Calu3 (cell line): ENCODE measurements around the gene CHRM5. TPM values are rescaled to one million over a fixed set of nuclear protein-coding genes. Genes with fewer than 3 reads are reported as not detected.
"Not testable (repeated sequence)": the region's sequence is repeated elsewhere in the genome, so short reads cannot be mapped to it uniquely, and the experiment has no call there.

Source experiments
- BruUV-seq: library from RNA; stranded (reverse); fragments of 400-500 nt; replicated peaks from 2 replicates; lab custom pipeline; 2021; lab: Mats Ljungman, UMichigan
- CTCF ChIA-PET: fragments of 300-600 bp; sonication (Branson Sonifier 250); formaldehyde crosslinking; loops from one replicate; lab custom pipeline; 2022; ENCODE audit warnings: antibody characterized with exemption; lab: Charles Lee
- DNase-seq: peaks from one replicate; pipeline ENCODE4 v3.0.0; 2022
- H3K27ac Mint-ChIP-seq: one replicate; pipeline ENCODE4 v1.8.0; 2022; ENCODE audit warnings: mixed read lengths; ENCODE audit not compliant: unreplicated experiment
- H3K27me3 Mint-ChIP-seq: one replicate; pipeline ENCODE4 v1.8.0; 2022; ENCODE audit warnings: mixed read lengths; ENCODE audit not compliant: unreplicated experiment
- H3K36me3 Mint-ChIP-seq: one replicate; pipeline ENCODE4 v1.8.0; 2022; ENCODE audit warnings: mild to moderate bottlenecking, moderate library complexity, mixed read lengths; ENCODE audit not compliant: insufficient read depth, unreplicated experiment
- H3K4me1 Mint-ChIP-seq: one replicate; pipeline ENCODE4 v1.8.0; 2022; ENCODE audit warnings: mild to moderate bottlenecking, low read depth, mixed read lengths; ENCODE audit not compliant: unreplicated experiment
- H3K4me3 Mint-ChIP-seq: one replicate; pipeline ENCODE4 v1.8.0; 2022; ENCODE audit warnings: mild to moderate bottlenecking, low read depth, moderate library complexity, mixed read lengths; ENCODE audit not compliant: unreplicated experiment
- H3K9me3 Mint-ChIP-seq: one replicate; pipeline ENCODE4 v1.8.0; 2022; ENCODE audit warnings: low read depth, mixed read lengths; ENCODE audit not compliant: unreplicated experiment
- intact Hi-C: fragments of 100-400 bp; cut with micrococcal nuclease; formaldehyde crosslinking; loops from one replicate; pipeline ENCODE4 v1.10.0; 2022; ENCODE audit not compliant: unreplicated experiment
- total RNA-seq: library from RNA; stranded (reverse); gene quantifications from 2 replicates; pipeline ENCODE4 v1.2.3, GENCODE V29; 2022
- TF ChIP-seq, protein P1 (sequence below): fragments of 200-600 bp; IDR thresholded peaks from one replicate; pipeline ENCODE4 v1.8.0; 2022; ENCODE audit warnings: antibody characterized with exemption; ENCODE audit not compliant: unreplicated experiment

The CHRM5 gene
- total RNA-seq, 1 experiment from 2014 or later = not detected

GRCh38 chr15:34018021-34018645 lies 49.8 kb downstream of the CHRM5 start:
- TF ChIP-seq, protein P1, sequence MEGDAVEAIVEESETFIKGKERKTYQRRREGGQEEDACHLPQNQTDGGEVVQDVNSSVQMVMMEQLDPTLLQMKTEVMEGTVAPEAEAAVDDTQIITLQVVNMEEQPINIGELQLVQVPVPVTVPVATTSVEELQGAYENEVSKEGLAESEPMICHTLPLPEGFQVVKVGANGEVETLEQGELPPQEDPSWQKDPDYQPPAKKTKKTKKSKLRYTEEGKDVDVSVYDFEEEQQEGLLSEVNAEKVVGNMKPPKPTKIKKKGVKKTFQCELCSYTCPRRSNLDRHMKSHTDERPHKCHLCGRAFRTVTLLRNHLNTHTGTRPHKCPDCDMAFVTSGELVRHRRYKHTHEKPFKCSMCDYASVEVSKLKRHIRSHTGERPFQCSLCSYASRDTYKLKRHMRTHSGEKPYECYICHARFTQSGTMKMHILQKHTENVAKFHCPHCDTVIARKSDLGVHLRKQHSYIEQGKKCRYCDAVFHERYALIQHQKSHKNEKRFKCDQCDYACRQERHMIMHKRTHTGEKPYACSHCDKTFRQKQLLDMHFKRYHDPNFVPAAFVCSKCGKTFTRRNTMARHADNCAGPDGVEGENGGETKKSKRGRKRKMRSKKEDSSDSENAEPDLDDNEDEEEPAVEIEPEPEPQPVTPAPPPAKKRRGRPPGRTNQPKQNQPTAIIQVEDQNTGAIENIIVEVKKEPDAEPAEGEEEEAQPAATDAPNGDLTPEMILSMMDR = no peak
- CTCF ChIA-PET = no interaction called here
- H3K36me3 Mint-ChIP-seq = no peaks in the 10 kb centered on the region
- no peak overlapping the region for H3K4me3 Mint-ChIP-seq
- no TSS peak for BruUV-seq
- no peaks in the 10 kb centered on the region for H3K9me3 Mint-ChIP-seq
- H3K27me3 Mint-ChIP-seq = no peaks in the 10 kb centered on the region
- DNase-seq = no peak
- no peaks in the 10 kb centered on the region for H3K4me1 Mint-ChIP-seq
- intact Hi-C loops = no loop called here
- no peak overlapping the region for H3K27ac Mint-ChIP-seq

DNA sequence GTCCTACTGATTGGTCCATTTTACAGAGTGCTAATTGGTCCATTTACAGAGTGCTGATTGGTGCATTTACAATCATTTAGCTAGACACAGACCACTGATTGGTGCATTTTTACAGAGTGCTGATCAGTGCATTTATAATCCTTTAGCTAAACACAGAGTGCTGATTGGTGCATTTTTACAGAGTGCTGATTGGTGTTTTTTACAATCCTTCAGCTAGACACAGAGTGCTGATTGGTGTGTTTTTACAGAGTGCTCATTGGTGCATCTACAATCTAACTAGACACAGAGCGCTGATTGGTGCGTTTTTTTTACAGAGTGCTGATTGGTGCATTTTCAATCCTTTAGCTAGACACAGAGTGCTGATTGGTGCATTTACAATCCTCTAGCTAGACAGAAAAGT lies 50.4 kb downstream of the CHRM5 start:
- H3K4me3 Mint-ChIP-seq, intact Hi-C loops, H3K27ac Mint-ChIP-seq, H3K9me3 Mint-ChIP-seq, BruUV-seq, CTCF ChIA-PET, DNase-seq, H3K27me3 Mint-ChIP-seq, H3K4me1 Mint-ChIP-seq, H3K36me3 Mint-ChIP-seq: not testable (repeated sequence)

DNA sequence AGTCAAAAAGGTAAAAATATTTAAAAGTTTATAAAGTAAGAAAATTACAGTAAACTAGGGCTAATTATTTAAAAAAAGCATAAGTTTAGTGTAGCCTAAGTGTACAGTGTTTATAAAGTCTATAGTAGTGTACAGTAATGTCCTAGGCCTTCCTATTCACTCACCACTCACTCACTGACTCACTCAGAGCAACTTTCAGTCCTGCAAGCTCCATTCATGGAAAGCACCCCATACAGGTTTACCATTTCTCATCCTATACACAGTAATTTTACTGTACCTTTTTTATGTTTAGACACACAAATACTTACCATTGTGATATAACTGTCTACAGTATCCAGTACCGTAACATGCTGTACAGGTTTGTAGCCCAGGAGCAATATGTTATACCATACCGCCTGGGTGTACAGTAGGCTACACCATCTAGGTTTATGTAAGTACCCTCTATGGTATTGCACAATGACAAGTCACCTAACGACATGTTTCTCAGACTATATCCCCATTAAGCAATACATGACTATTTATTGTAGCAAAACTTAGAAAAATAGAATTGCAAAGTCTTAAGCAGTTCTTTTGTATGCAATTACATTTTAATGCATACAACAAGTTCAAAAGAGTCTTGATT lies 51.2 kb downstream of the CHRM5 start:
- Mint-ChIP-seq H3K27me3 (no peaks in the 10 kb centered on the region), H3K9me3 (no peaks in the 10 kb centered on the region), H3K4me1 (no peaks in the 10 kb centered on the region), H3K4me3 (no peak overlapping the region), H3K36me3 (no peaks in the 10 kb centered on the region), H3K27ac (no peak overlapping the region)
- intact Hi-C loops = no loop called here
- DNase-seq = no peak
- BruUV-seq = no TSS peak
- CTCF ChIA-PET = no interaction called here
- TF ChIP-seq, protein P1 = no peak

DNA sequence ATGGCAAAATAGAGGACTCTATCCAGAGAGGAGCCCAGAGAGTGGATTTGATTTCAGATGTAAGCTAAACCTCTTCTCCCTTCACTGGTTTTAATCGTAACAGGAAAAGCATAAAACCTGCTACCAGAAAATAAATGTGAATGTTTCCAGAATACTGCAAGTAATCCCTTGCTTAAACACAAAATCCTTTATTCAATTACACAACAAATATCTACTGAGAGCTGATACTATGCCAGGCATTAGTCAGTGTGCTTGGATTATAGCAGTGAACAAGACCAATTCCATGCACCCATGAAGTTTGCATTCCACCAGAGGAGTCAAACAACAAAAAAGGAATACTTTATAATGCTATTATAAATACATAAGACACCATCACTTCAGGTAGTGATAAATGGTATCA lies 55.6 kb downstream of the CHRM5 start:
- no peaks in the 10 kb centered on the region for H3K36me3 Mint-ChIP-seq
- no TSS peak for BruUV-seq
- TF ChIP-seq, protein P1 = no peak
- H3K4me3 Mint-ChIP-seq = no peak overlapping the region
- H3K4me1 Mint-ChIP-seq = no peaks in the 10 kb centered on the region
- DNase-seq = no peak
- no peak overlapping the region for H3K27ac Mint-ChIP-seq
- no peaks in the 10 kb centered on the region for H3K9me3 Mint-ChIP-seq
- no peaks in the 10 kb centered on the region for H3K27me3 Mint-ChIP-seq
- CTCF ChIA-PET = no interaction called here
- intact Hi-C loops = no loop called here

GRCh38 chr15:34025252-34025651 lies 57.0 kb downstream of the CHRM5 start:
- CTCF ChIA-PET = no interaction called here
- DNase-seq = no peak
- Mint-ChIP-seq H3K36me3 (no peaks in the 10 kb centered on the region), H3K4me3 (no peak overlapping the region), H3K27me3 (no peaks in the 10 kb centered on the region), H3K27ac (no peak overlapping the region), H3K9me3 (no peaks in the 10 kb centered on the region), H3K4me1 (no peaks in the 10 kb centered on the region)
- no TSS peak for BruUV-seq
- TF ChIP-seq, protein P1 = no peak
- intact Hi-C loops = no loop called here
